Lower leg skin (tissue), 3 donors: ENCODE results near the gene RGS12.

ENCODE experiments used
- CTCF ChIP-seq, 3 donors: fragments of 450-650 bp; IDR thresholded peaks; one replicate each; pipeline ENCODE4 v1.5.1; 2016; ENCODE audit warnings: antibody characterized with exemption in 3 of 3, mild to moderate bottlenecking in 3 of 3, moderate library complexity in 2 of 3
- POLR2A ChIP-seq, 2 donors: fragments of 450-650 bp; IDR thresholded peaks; one replicate each; pipeline ENCODE4 v1.6.1; 2016 to 2017; ENCODE audit warnings: antibody characterized with exemption in 2 of 2, mild to moderate bottlenecking in 1 of 2, moderate library complexity in 1 of 2

GRCh38 chr4:3285558-3286334 is 7.1 kb upstream of the RGS12 start:
- no peak for TF ChIP-seq CTCF (IDR thresholded peaks at IDR 0.05)
- no peak for TF ChIP-seq POLR2A (IDR thresholded peaks at IDR 0.05)
